ENCODE data around the gene STBD1.
"Not testable (repeated sequence)": the region's sequence is repeated elsewhere in the genome, so short reads cannot be mapped to it uniquely, and the experiment has no call there.

The STBD1 gene

DNA sequence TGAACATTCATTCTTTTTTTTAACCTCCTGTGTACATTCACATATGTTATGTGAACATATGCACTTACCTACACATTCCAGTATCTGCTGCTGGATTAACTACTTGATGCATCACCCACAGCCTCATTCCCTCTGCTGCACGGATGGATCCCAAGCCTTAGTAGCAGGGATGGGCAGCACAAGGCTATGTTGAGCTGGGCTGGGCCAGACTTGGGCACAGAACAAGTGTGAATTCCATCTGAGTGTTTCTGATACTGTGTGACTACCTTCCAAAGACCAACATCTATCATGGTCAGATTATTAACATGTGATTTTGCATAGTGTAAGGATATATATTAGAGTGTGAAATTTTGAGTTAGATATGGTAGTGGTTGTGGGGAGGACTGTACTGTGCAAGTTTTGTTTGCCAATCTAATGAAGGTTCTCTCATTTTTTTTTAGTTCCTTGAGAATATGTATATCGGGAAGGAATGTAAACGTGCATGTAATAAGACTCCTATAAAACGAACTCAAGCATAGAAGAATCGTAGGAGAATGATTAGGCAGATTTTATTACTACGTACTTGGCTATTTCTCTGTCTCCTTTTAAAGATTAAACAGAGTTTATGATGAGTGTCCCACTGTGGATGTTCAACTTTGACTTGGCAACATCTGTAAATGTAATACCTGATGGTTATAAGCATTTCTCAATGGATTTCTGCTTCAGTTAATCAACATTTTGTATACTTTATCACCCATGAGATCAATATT, 23.4 kb upstream of the STBD1 start:
- no peak overlapping the region for H3K4me3 ChIP-seq (ENCODE audit: low read depth, low read length)
- CTCF ChIA-PET, result no interaction called here
- TF ChIP-seq, protein P1, sequence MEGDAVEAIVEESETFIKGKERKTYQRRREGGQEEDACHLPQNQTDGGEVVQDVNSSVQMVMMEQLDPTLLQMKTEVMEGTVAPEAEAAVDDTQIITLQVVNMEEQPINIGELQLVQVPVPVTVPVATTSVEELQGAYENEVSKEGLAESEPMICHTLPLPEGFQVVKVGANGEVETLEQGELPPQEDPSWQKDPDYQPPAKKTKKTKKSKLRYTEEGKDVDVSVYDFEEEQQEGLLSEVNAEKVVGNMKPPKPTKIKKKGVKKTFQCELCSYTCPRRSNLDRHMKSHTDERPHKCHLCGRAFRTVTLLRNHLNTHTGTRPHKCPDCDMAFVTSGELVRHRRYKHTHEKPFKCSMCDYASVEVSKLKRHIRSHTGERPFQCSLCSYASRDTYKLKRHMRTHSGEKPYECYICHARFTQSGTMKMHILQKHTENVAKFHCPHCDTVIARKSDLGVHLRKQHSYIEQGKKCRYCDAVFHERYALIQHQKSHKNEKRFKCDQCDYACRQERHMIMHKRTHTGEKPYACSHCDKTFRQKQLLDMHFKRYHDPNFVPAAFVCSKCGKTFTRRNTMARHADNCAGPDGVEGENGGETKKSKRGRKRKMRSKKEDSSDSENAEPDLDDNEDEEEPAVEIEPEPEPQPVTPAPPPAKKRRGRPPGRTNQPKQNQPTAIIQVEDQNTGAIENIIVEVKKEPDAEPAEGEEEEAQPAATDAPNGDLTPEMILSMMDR (IDR thresholded peaks at IDR 0.05; ENCODE audit: insufficient read depth, low read length, missing control alignments), result no peak
- POLR2A ChIA-PET, result no interaction called here
- DNase-seq (ENCODE audit: low read depth, low spot score), result no peak

DNA sequence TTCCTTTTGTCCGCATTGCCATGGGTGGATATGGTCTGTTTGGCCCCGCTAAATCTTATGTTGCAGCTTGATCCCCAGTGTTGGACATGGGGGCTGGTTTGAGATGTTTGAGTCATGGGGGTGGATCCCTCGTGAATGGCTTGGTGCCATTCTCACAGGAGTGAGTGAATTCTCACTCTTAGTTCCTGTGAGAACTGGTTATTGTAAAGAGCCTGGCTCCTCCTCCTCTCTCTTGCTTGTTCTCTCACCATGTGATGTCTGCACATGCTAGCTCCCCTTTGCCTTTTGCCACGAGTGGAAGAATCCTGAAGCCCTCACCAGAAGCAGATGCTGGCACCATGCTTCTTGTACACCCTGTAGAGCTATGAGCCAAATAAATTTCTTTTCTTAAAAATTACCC, 22.6 kb upstream of the STBD1 start:
- CTCF ChIA-PET, result no interaction called here
- TF ChIP-seq, protein P1 (IDR thresholded peaks at IDR 0.05; ENCODE audit: insufficient read depth, low read length, missing control alignments), result no peak
- POLR2A ChIA-PET, result no interaction called here
- DNase-seq (ENCODE audit: low read depth, low spot score), result no peak
- no peak overlapping the region for H3K4me3 ChIP-seq (ENCODE audit: low read depth, low read length)

DNA sequence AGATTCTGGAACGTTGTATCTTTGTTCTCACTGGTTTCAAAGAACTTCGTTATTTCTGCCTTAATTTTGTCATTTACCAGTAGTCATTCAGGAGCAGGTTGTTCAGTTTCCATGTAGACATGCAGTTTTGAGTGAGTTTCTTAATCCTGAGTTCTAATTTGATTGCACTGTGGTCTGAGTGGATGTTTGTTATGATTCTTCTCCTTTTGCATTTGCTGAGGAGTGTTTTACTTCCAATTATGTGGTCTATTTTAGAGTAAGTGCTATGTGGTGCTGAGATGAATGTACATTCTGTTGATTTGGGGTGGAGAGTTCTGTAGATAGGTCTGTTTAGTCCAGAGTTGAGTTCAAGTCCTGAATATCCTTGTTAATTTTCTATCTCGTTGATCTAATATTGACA, 18.7 kb upstream of the STBD1 start:
- H3K4me3 ChIP-seq (ENCODE audit: low read depth, low read length); CTCF ChIA-PET; POLR2A ChIA-PET; DNase-seq (ENCODE audit: low read depth, low spot score): not testable (repeated sequence)

GRCh38 chr4:76292730-76293129, 13.8 kb upstream of the STBD1 start:
- DNase-seq (ENCODE audit: low read depth, low spot score), result no peak
- TF ChIP-seq, protein P1 (IDR thresholded peaks at IDR 0.05; ENCODE audit: insufficient read depth, low read length, missing control alignments), result no peak
- ChIA-PET POLR2A (no interaction called here), CTCF (no interaction called here)
- H3K4me3 ChIP-seq (ENCODE audit: low read depth, low read length), result no peak overlapping the region

DNA sequence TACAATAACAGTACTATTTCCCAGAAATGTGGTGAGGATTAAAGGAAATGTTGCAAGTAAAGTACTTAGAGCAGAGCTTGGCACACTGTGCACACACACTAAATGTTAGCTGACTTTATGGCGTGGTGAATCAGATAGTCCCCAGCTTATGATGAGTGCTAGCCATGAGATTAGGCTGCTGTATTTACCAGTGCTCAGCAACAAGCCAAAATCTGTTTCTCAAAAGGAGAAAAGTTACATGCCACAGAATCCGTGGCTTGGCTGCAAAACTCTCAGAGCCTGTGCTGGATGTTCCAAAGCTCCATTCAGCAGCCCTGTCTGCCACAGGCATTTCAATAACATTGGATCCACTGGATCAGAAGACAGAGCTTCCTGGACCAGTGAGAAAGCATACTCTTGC, 12.8 kb upstream of the STBD1 start:
- ChIA-PET POLR2A (no interaction called here), CTCF (interaction anchor here (1.1 to 1.6 kb wide), 3 partner anchors 14 to 85 kb away, joined by 3 to 4 read pairs (median 4); no protein-coding TSS in a partner anchor)
- no peak overlapping the region for H3K4me3 ChIP-seq (ENCODE audit: low read depth, low read length)
- DNase-seq (ENCODE audit: low read depth, low spot score), result no peak
- TF ChIP-seq, protein P1 (IDR thresholded peaks at IDR 0.05; ENCODE audit: insufficient read depth, low read length, missing control alignments), result no peak

GRCh38 chr4:76296286-76296820, 10.2 kb upstream of the STBD1 start:
- CTCF ChIA-PET, result interaction anchor here (1.7 kb wide), 1 partner anchor 11 kb away, joined by 5 read pairs; no protein-coding TSS in a partner anchor
- DNase-seq (ENCODE audit: low read depth, low spot score), result no peak
- POLR2A ChIA-PET, result no interaction called here
- TF ChIP-seq, protein P1 (IDR thresholded peaks at IDR 0.05; ENCODE audit: insufficient read depth, low read length, missing control alignments), result no peak
- H3K4me3 ChIP-seq (ENCODE audit: low read depth, low read length), result no peak overlapping the region

GRCh38 chr4:76298227-76298626, 8.3 kb upstream of the STBD1 start:
- TF ChIP-seq, protein P1 (IDR thresholded peaks at IDR 0.05; ENCODE audit: insufficient read depth, low read length, missing control alignments), result no peak
- no peak overlapping the region for H3K4me3 ChIP-seq (ENCODE audit: low read depth, low read length)
- no peak for DNase-seq (ENCODE audit: low read depth, low spot score)
- ChIA-PET CTCF (interaction anchor here (1.1 to 1.6 kb wide), 2 partner anchors 9 to 118 kb away, joined by 3 to 5 read pairs; partner anchors contain the start of gene STBD1), POLR2A (no interaction called here)
